ENCODE results near the gene CASP6.

The CASP6 gene

DNA sequence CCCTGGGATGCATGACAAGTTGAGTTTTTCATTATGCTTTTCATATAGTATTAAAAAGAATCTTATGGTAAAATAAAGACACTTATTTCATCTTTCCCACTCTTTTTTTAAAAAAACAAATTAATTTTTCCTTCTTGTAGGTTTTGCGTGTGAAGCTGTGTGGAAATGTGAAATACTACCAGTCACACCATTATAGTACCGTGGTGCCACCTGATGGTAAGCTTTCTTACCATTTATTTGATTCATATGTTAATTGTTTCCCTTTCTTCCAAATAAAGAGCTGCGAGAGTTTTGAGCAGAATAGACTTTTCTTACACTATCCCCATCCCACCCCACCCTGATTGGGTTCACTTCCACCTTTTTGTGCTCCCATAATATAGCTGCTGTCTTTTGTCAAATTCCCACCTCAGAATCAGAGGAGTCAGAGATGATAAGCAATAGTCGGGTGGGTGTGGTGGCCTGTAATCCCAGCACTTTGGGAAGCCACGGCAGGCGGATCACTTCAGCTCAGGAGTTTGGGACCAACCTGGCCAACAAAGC, 44.3 kb downstream of the CASP6 start:
- no peak overlapping the region for H3K4me3 ChIP-seq (ENCODE audit: low read length)
- peaks cover 18% of the 10 kb centered on the region for H3K4me1 ChIP-seq (ENCODE audit: control insufficient read depth, low read depth, low read length)
- H3K36me3 ChIP-seq (ENCODE audit: control insufficient read depth, low read depth, low read length) = no peaks in the 10 kb centered on the region
- H3K9ac ChIP-seq (ENCODE audit: low read length) = no peak overlapping the region
- no peak overlapping the region for H3K27ac ChIP-seq (ENCODE audit: low read length)
- no peaks in the 10 kb centered on the region for H3K27me3 ChIP-seq (ENCODE audit: control insufficient read depth, insufficient read depth, low read length)
- no peaks in the 10 kb centered on the region for H3K9me3 ChIP-seq (ENCODE audit: control insufficient read depth, low read depth, low read length)

DNA sequence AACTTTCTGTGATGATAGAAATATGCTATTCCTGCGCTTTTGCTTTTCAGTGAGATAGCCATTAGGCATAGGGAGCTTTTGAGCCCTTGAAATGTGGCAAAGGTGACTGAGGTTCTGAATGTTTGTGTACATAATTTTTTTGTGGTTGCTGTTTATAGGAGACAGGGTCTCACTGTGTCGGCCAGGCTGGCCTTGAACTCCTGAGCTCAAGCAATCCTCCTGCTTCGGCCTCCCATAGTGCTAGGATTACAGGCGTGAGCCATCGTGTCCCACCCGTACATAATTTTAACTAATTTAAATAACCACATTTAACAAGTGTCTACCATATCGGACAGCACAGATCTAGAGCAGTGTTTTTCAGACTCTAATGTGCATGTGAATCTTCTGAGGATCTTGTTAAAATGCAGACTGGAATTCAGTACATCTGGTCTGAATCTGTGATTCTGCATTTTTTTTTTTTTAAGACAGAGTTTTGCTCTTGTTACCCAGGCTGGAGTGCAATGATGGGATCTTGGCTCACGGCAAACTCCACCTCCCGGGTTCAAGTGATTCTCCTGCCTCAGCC, 45.3 kb downstream of the CASP6 start:
- Histone ChIP-seq H3K4me3 (ENCODE audit: low read length) (no peak overlapping the region), H3K27me3 (ENCODE audit: control insufficient read depth, insufficient read depth, low read length) (no peaks in the 10 kb centered on the region), H3K4me1 (ENCODE audit: control insufficient read depth, low read depth, low read length) (peaks cover 13% of the 10 kb centered on the region), H3K36me3 (ENCODE audit: control insufficient read depth, low read depth, low read length) (no peaks in the 10 kb centered on the region), H3K9me3 (ENCODE audit: control insufficient read depth, low read depth, low read length) (no peaks in the 10 kb centered on the region), H3K27ac (ENCODE audit: low read length) (no peak overlapping the region), H3K9ac (ENCODE audit: low read length) (no peak overlapping the region)

DNA sequence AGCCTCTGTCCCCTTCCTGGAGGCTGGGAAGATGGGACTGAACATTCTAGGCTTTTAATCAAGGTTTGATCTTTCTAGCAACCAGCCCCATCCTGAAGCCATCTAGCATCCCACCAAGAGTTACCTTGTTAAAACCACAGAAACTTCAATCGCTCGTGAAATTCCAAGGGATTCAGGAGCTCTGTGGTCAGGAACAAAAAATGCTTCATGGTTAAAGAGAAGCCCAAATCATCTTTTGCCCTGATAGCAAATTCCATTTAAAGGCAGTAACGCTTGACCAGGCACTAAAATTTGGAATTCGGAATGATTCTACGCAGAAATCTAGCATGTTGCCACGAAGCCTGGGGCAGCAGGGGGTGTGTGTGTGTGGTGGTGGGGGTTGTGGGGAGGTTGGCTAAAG, 47.8 kb downstream of the CASP6 start:
- peaks cover 5% of the 10 kb centered on the region for H3K4me1 ChIP-seq (ENCODE audit: control insufficient read depth, low read depth, low read length)
- no peak overlapping the region for H3K27ac ChIP-seq (ENCODE audit: low read length)
- H3K36me3 ChIP-seq (ENCODE audit: control insufficient read depth, low read depth, low read length) = no peaks in the 10 kb centered on the region
- no peak overlapping the region for H3K9ac ChIP-seq (ENCODE audit: low read length)
- no peaks in the 10 kb centered on the region for H3K27me3 ChIP-seq (ENCODE audit: control insufficient read depth, insufficient read depth, low read length)
- H3K9me3 ChIP-seq (ENCODE audit: control insufficient read depth, low read depth, low read length) = no peaks in the 10 kb centered on the region
- H3K4me3 ChIP-seq (ENCODE audit: low read length) = no peak overlapping the region

DNA sequence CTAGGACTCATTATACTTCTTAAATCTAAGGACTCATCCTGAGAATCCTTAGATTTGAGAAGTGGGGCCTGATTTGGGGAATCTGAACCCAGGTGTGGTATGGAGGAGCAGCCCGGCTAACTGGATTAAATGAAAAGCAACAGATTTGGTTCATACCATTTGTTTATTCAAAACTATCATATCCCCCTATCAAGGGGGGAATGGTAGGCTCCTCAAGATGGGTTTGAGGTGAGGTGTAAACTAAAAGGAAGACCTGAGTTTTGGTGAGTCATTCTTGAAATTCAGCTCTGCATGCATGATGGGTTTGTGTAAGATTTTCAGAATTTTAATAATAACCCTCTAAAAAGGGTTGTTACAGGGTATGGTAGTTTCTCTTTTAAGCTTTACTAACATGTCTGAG, 53.4 kb downstream of the CASP6 start:
- Histone ChIP-seq H3K27me3 (ENCODE audit: control insufficient read depth, insufficient read depth, low read length) (no peaks in the 10 kb centered on the region), H3K4me1 (ENCODE audit: control insufficient read depth, low read depth, low read length) (no peaks in the 10 kb centered on the region), H3K9me3 (ENCODE audit: control insufficient read depth, low read depth, low read length) (peaks cover 3% of the 10 kb centered on the region), H3K9ac (ENCODE audit: low read length) (no peak overlapping the region), H3K36me3 (ENCODE audit: control insufficient read depth, low read depth, low read length) (no peaks in the 10 kb centered on the region), H3K27ac (ENCODE audit: low read length) (no peak overlapping the region), H3K4me3 (ENCODE audit: low read length) (no peak overlapping the region)

DNA sequence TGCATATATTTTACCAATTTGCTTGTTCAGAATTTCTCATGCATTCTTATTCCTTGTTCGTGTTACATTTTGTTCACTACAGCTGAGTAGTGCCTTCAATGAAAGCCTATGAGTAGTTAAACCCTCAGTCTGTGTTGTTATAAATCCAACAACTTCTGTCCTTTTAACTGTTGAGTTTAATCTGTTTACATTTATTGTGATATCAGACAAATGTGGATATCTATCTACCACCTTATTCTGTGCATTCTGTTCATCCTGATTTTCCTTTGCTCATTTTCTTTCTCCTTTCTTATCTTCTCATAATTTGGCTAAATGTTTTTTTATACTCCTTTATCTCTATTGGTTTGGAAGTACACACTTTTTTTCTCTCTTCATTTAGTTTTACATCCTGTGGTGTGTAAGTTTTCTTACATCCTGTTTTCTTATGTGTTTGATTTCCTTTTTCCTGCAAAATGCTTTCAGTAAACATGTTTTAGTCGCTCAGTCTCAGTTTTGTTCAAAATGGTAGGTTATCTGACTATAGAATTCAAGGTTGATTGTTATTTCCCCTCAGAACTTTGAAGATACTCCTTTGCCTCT, 54.2 kb downstream of the CASP6 start:
- Histone ChIP-seq H3K9ac (ENCODE audit: low read length) (no peak overlapping the region), H3K4me1 (ENCODE audit: control insufficient read depth, low read depth, low read length) (no peaks in the 10 kb centered on the region), H3K4me3 (ENCODE audit: low read length) (no peak overlapping the region), H3K36me3 (ENCODE audit: control insufficient read depth, low read depth, low read length) (no peaks in the 10 kb centered on the region), H3K27me3 (ENCODE audit: control insufficient read depth, insufficient read depth, low read length) (no peaks in the 10 kb centered on the region), H3K9me3 (ENCODE audit: control insufficient read depth, low read depth, low read length) (peaks cover 3% of the 10 kb centered on the region), H3K27ac (ENCODE audit: low read length) (no peak overlapping the region)

DNA sequence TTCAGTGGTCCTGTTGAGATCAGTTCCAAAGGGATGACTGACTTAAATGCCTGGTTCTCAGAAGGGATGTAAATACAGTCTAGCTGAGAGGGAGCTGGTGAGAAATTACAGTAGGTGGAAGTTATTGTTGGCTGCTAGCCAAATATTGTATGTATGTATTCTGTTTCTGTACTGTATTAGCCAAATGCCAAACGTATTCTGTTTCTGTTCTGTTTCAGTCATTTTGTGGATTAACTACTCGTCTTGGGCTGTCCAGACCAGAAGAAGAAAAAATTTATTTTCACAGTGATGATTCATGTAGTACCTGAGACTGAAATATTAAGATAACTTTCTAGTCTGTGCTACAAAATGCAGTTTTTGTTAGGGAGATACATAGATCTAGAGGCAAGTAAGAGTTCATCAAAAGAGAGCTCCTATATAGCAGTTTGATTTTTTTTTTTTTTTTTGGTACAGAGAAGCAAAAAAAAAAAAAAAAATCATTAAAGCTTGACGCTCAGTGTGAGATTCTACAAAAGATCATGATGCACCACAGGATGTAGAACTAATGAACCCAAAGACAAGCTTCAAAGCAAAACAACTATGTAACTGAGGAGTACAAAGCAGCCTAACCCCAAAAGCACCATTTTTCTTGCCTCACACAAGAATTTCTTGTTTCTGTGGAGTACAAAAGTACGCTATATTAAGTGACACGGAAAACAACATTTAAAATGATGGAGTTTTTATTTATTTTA, 54.8 kb downstream of the CASP6 start:
- Histone ChIP-seq H3K4me1 (ENCODE audit: control insufficient read depth, low read depth, low read length) (no peaks in the 10 kb centered on the region), H3K36me3 (ENCODE audit: control insufficient read depth, low read depth, low read length) (no peaks in the 10 kb centered on the region), H3K27me3 (ENCODE audit: control insufficient read depth, insufficient read depth, low read length) (no peaks in the 10 kb centered on the region), H3K27ac (ENCODE audit: low read length) (no peak overlapping the region), H3K4me3 (ENCODE audit: low read length) (no peak overlapping the region), H3K9me3 (ENCODE audit: control insufficient read depth, low read depth, low read length) (peaks cover 3% of the 10 kb centered on the region), H3K9ac (ENCODE audit: low read length) (no peak overlapping the region)

DNA sequence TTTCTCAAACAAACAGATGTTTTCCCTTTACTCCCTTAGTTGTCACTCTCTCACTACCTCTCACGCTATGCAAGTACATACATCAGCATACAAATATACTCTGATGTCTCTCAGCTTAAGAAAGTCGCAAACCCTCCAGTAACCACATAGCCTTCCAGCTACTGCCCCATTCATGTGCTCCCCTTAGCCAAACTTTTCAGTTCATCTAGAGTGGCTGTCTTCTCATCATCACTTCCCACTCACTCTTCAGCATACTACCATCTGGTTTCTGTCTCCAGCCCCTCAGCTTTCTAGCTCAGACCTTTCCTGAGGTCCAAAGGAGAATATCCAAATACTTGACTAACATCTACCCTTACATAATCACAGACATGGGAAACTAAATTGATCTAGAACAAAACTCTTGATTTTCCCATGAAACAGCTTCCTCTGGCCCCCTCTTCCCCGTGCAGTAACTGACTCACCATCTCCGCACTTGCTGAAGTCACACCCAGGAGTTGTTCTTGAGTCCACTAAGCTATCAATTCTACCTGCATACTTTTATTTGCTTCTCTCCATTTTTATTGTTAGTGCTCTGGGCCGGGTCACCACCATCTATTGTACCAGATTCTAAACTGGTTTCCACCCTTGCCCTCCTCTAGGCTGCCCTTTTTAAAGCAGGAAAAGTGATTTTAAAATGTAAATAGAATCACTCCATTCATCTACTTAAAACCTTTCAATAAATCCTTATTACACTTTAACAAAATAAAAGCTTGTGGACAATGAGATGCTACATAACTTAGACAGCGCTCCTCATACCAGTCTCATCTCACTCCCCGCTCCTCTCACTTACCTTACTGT, 57.2 kb downstream of the CASP6 start:
- no peak overlapping the region for H3K27ac ChIP-seq (ENCODE audit: low read length)
- no peak overlapping the region for H3K4me3 ChIP-seq (ENCODE audit: low read length)
- peaks cover 8% of the 10 kb centered on the region for H3K4me1 ChIP-seq (ENCODE audit: control insufficient read depth, low read depth, low read length)
- no peak overlapping the region for H3K9ac ChIP-seq (ENCODE audit: low read length)
- H3K27me3 ChIP-seq (ENCODE audit: control insufficient read depth, insufficient read depth, low read length) = no peaks in the 10 kb centered on the region
- no peaks in the 10 kb centered on the region for H3K36me3 ChIP-seq (ENCODE audit: control insufficient read depth, low read depth, low read length)
- H3K9me3 ChIP-seq (ENCODE audit: control insufficient read depth, low read depth, low read length) = peaks cover 3% of the 10 kb centered on the region

DNA sequence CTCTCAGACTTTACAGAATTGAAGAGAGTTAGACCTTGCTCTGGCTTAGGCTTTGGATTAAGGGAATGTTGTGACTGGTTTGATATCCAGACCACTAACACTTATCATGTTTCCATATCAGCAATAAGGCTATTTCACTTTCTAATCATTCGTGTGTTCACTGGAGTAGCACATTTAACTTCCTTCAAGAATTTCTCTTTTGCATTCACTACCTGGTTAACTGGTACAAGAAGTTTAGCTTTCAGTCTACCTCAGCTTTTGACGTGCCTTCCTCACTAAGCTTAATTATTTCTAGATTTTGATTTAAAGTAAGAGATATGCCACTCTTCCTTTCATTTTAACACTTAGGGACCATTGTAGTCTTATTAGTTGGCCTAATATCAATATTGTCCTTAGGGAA, 62.6 kb downstream of the CASP6 start:
- Histone ChIP-seq H3K27me3 (ENCODE audit: control insufficient read depth, insufficient read depth, low read length) (no peaks in the 10 kb centered on the region), H3K9me3 (ENCODE audit: control insufficient read depth, low read depth, low read length) (no peaks in the 10 kb centered on the region), H3K4me3 (ENCODE audit: low read length) (no peak overlapping the region), H3K36me3 (ENCODE audit: control insufficient read depth, low read depth, low read length) (no peaks in the 10 kb centered on the region), H3K27ac (ENCODE audit: low read length) (no peak overlapping the region), H3K4me1 (ENCODE audit: control insufficient read depth, low read depth, low read length) (peaks cover 8% of the 10 kb centered on the region), H3K9ac (ENCODE audit: low read length) (no peak overlapping the region)
